ENCODE data around the gene GBP7.

- TF ChIP-seq CTCF (IDR thresholded peaks at IDR 0.05) (no peak), POLR2A (IDR thresholded peaks at IDR 0.05) (no peak)
These were observed 32.3 kb downstream of the GBP7 start for GRCh38 chr1:89143484-89143883.
